HG02973 (cell line): ENCODE measurements around the gene INVS.
"Not testable (repeated sequence)": the region's sequence is repeated elsewhere in the genome, so short reads cannot be mapped to it uniquely, and the experiment has no call there.

Experiments used
- ATAC-seq: cut with Tn5 transposase; IDR thresholded peaks from one replicate; pipeline ENCODE4 v1.9.1; 2021; ENCODE audit warnings: moderate library complexity; ENCODE audit not compliant: unreplicated experiment

Gene INVS

DNA sequence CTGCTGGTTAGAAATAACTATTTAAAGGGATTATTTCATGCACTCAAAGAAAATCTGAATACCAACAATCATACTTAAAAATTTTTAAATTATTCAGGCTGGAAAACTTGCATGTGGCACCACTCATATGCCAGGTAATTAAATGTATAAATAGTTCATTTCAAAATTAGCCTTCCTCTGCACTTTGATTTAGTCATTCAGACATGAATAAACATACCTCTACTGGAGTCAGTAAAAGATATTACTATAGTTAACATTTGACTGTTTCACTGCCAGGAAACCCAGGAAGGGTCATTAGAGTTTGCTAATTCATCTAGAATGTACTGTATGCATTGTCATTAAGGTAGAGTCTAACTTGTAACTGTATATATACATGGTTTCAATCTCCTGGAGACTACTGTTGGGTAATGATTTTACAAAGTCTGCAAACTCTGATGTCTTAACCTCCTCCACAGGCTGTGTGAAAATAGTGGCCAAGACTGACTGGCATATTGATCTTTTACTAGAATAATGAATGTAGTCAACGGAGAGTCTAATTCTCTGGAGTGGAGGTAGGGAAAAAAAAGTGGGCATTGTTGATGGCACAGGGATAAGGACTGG is 210.0 kb downstream of the INVS start:
- ATAC-seq: no peak

DNA sequence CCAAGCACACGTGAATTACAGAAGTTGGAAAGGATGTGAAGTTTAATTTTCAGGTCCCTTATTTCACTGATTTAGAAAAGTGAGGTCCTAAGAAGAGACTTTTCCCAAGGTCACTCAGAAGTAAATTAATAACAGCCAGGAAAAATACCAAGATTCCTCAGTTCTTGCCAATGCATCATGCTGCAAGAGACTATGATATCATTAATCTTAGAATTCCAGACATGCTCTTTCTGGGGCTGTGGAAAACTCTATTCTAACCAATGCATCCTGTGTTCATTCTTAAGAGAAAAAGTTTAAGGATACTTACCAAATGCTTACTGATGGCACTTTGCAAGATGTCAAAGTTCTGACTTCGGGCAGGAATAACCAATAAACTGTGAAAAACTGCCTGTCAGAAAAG is 210.9 kb downstream of the INVS start:
- ATAC-seq: no peak

DNA sequence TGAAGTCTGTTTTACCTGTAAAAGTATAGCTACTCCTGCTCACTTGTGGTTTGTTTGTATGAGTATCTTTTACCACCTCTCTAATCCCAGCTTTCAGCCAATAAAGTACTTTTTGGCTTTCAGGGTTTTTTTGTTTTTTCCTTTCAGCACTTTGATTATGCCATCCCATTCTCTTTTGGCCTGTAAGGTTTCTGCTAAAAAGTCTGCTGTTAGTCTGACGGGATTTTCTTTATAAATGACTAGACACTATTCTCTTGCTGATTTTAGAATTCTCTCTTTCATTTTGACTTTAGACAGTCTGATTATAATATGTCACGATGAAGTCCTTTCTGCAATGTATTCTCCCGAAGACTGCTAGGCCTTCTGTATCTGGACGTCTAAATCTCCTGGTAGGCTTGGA is 216.5 kb downstream of the INVS start:
- no peak for ATAC-seq

DNA sequence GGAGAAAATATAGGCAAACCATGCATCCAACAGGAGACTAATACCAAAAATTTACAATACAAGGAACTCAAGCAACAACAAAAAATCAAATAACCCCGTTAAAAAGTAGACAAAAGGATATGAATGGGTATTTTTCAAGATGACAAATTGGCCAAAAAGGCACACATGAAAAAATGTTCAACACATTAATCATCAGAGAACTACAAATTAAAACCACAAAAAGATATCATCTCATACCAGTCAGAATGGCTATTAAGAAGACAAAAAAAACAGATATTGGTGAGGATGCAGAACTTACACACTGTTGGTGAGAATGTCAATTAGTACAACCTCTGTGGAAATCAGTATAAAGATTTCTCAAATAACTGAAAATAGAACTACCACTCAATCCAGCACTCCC is 218.7 kb downstream of the INVS start:
- no peak for ATAC-seq

DNA sequence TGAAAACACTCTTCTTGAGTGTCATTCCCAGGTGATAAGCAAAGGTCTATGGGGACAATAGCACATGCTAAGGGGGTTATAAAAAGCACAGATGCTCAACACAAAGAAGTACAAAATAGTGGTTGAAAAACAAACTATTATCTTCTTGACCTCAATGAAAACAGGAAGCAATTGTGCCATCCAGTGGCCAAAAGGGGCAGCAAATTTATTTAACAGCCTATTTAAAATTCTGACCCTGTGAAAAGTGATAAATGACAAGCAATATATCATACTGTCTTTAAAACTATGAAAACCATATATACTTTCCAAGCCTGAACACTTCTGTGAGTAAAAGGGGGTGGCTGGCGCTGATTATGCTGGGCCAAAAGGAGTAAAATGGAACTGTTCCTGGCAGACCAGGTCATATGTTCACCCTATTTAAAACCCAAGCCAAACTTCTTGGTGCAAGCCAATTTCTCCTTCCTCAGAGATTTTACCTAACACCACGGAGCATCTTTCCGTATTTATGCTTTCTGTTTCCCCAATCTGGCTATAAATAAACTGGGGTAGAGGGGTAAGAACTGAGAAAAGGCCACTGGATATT is 224.0 kb downstream of the INVS start:
- no peak for ATAC-seq

DNA sequence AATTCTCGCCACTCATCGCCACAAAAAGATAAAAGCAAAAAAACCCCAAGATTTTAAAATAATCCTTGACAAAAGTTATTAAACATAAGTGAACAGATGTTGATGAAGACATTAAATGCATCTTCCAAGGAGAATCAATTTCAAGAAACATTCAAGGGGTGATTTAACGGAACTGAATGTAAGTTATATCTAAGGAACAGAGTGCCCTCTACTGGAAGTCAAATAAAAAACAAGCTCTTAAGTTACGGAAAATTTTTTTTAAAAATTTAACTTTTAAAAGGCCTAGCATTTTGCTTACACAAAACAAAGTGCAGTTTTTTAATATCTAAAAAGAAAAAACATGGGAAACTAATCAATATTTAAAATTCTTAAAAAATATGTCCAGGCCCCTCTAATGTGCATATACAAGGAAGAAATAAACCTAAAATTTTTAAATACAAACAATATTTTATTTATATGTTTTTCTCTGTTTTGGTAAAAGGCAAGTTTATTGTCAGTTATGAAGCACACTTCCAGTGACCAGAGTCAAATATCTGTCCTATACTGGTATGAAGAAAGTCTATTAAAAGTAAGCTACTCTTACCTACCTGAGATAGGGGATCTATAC is 225.7 kb downstream of the INVS start:
- ATAC-seq: no peak

DNA sequence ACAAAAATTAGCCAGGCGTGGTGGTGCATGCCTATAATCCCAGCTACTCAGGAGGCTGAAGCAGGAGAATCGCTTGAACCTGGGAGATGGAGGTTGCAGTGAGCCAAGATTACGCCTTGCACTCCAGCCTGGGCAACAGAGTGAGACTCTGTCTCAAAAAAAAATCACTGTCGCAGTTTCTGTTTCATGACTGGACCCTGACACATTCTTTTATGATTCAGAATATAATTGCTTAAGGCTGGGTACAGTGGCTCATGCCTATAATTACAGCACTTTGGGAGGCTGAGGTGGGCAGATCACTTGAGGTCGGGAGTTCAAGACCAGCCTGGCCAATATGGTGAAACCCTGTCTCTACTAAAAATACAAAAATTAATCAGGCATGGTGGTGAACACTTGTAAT is 239.7 kb downstream of the INVS start:
- not testable (repeated sequence) for ATAC-seq

DNA sequence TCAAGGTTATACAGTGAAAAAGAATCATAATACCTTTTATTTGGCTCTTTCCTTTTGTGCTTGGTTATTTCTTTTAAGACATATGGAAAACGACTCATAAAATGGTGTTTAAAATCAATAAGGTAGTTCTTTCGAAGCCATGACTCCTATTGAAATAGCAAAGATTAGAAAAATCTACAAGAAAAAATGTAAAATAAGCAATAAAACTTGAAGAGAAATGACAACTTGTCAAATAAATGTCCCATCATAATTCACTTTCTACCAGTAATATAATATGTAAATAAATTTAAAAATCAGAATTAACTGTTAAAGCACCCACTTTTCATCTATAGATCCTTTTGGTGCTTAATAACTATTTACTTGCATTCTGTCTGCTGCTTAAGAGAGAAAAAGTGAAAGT is 241.2 kb downstream of the INVS start:
- no peak for ATAC-seq

DNA sequence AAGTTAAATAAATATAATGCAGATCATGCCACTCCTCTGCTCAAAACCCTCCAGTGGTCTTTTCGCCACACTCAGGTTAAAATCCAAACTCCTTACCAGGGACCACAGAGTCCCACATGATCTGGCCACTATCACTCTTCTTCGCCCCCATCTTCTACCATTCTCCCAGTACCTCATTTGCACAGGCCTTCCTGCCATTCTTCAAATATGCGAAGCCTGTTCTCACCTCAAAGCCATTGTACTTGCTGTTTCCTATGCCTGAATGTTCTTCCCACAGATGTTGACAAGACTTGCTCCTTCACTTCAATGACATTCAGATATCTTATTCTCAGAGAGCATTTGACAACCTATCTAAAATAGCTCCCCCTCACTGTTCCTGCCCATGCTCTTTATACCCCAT is 242.8 kb downstream of the INVS start:
- ATAC-seq: no peak

DNA sequence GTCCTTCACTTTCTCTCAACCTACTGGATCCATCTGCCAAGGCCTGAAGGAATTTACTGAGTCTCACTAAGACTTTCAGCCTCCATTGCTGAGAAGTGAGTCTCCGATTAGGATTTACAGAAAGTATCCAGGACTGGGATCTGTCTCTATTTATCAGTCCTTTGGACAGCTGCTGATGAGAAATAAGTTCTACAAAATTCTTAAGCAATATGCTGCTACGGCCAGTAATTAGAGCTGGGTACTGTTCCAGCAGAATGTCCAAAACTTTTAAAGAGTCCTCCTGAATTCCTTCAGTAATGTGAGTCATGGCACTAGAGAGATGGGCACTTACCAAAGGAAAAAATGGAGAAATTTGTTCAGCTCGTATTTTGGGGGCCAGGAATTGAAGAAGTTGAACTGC is 247.8 kb downstream of the INVS start:
- ATAC-seq: no peak

DNA sequence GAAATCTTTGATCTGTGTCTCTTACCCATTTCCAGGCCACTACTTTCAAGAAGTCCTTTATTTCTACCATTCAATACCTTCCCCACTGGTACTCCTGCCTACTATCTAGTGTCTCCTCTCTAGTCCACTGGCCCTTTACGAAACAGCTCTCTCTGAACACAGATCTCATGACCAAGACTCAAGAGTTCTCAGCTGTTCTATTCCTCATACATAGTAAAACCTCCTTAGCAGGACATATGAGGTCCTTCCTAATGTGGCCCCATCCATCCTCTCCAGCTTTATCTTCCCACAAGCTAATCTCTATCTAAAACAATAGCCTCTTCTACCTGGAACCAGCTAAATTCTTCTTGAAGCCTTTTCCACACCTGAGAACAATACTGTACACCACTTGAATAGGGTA is 251.1 kb downstream of the INVS start:
- no peak for ATAC-seq
